ENCODE data around the gene ANXA5.

ANXA5 gene

DNA sequence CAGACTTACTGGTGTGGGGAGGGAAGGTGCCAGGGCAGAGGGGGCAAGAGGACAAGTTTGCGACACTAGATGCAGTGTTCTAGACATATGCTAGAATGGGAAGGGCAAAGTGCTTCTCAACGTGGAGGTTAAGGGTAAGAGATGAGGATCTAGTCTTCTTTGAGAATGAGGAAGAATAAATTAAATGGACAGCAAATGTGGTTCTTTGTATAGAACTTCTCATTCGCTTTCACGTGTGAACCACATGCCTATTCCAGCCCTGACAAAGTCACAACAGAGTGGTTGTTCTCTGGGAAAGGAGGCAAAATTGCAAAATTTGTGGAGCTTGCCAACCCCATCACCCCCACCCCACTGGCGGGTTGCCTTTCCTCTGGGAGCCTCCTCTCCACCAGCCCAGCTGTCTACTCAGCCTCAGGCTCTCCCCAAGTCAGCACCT is 1.5 kb upstream of the ANXA5 start:
- H3K27me3 ChIP-seq (ENCODE audit: control insufficient read depth in 3 of 3, insufficient read depth in 3 of 3, low read depth in 1 of 3, low read length in 3 of 3) = no peaks in the 10 kb centered on the region
- no peak overlapping the region for H3K4me2 ChIP-seq (ENCODE audit: insufficient read depth, low read length, poor library complexity, severe bottlenecking)
- H4K91ac ChIP-seq (ENCODE audit: low read depth, low read length, poor library complexity) = no peak overlapping the region
- H3K79me1 ChIP-seq (ENCODE audit: low read depth, low read length) = no peaks in the 10 kb centered on the region
- H2BK120ac ChIP-seq (ENCODE audit: low read depth, low read length) = no peak overlapping the region
- no peak overlapping the region for H2BK12ac ChIP-seq (ENCODE audit: low read length)
- no peak overlapping the region for H3K4ac ChIP-seq (ENCODE audit: low read length)
- no peak for DNase-seq (ENCODE audit: low spot score)
- H3K4me3 ChIP-seq (ENCODE audit: low read length in 2 of 2) = no peak overlapping the region
- H3K14ac ChIP-seq (ENCODE audit: low read length) = no peak overlapping the region
- no peak overlapping the region for H3K23ac ChIP-seq (ENCODE audit: low read depth, low read length, poor library complexity)
- no peak overlapping the region for H2AK5ac ChIP-seq (ENCODE audit: low read depth, low read length)
- no peak overlapping the region for H2BK15ac ChIP-seq (ENCODE audit: low read length)
- no peak overlapping the region for H3K27ac ChIP-seq (replicated peaks; ENCODE audit: low read length)
- peaks cover 0 to 8% of the 10 kb centered on the region in 2 donors for H3K9me3 ChIP-seq (replicated peaks in 1 of 2; ENCODE audit: control insufficient read depth in 2 of 2, insufficient read depth in 1 of 2, low read depth in 1 of 2, low read length in 2 of 2)
- H2BK5ac ChIP-seq (ENCODE audit: low read length) = no peak overlapping the region
- H2AFZ ChIP-seq (ENCODE audit: low read length) = no peak overlapping the region
- peaks cover 0 to 7% of the 10 kb centered on the region in 2 donors for H3K4me1 ChIP-seq (ENCODE audit: control insufficient read depth in 2 of 2, insufficient read depth in 1 of 2, low read depth in 1 of 2, low read length in 2 of 2)
- H3K18ac ChIP-seq (ENCODE audit: low read length) = no peak overlapping the region
- WGBS, 2 donors (ENCODE audit: extremely low coverage in 2 of 2, insufficient read length in 2 of 2, insufficient replicate concordance in 1 of 2) = no CpG with 5 or more reads among the region's 5 CpGs
- H3K9ac ChIP-seq (ENCODE audit: low read depth, low read length, poor library complexity) = no peak overlapping the region
- peaks cover 0 to 14% of the 10 kb centered on the region in 2 donors for H3K36me3 ChIP-seq (replicated peaks in 1 of 2; ENCODE audit: control insufficient read depth in 2 of 2, insufficient read depth in 2 of 2, low read length in 2 of 2)
- H4K8ac ChIP-seq (ENCODE audit: low read depth, low read length) = no peak overlapping the region

- H2AK5ac ChIP-seq (ENCODE audit: low read depth, low read length) = no peak overlapping the region
- no peak overlapping the region for H3K23ac ChIP-seq (ENCODE audit: low read depth, low read length, poor library complexity)
- H3K4ac ChIP-seq (ENCODE audit: low read length) = no peak overlapping the region
- H3K4me1 ChIP-seq (ENCODE audit: control insufficient read depth in 2 of 2, insufficient read depth in 1 of 2, low read depth in 1 of 2, low read length in 2 of 2) = peaks cover 0 to 7% of the 10 kb centered on the region in 2 donors
- no peak overlapping the region for H3K18ac ChIP-seq (ENCODE audit: low read length)
- H3K14ac ChIP-seq (ENCODE audit: low read length) = no peak overlapping the region
- peaks cover 0 to 8% of the 10 kb centered on the region in 2 donors for H3K9me3 ChIP-seq (replicated peaks in 1 of 2; ENCODE audit: control insufficient read depth in 2 of 2, insufficient read depth in 1 of 2, low read depth in 1 of 2, low read length in 2 of 2)
- no peak overlapping the region for H2BK12ac ChIP-seq (ENCODE audit: low read length)
- H2AFZ ChIP-seq (ENCODE audit: low read length) = peak overlapping the region; percentile 97
- no peak overlapping the region for H3K9ac ChIP-seq (ENCODE audit: low read depth, low read length, poor library complexity)
- no peak overlapping the region for H2BK120ac ChIP-seq (ENCODE audit: low read depth, low read length)
- peaks cover 0 to 19% of the 10 kb centered on the region in 2 donors for H3K36me3 ChIP-seq (replicated peaks in 1 of 2; ENCODE audit: control insufficient read depth in 2 of 2, insufficient read depth in 2 of 2, low read length in 2 of 2)
- no peak overlapping the region for H4K91ac ChIP-seq (ENCODE audit: low read depth, low read length, poor library complexity)
- peak overlapping the region in 1 of 2 donors; percentile 92 for H3K4me3 ChIP-seq (ENCODE audit: low read length in 2 of 2)
- DNase-seq (ENCODE audit: low spot score) = no peak
- no peak overlapping the region for H3K27ac ChIP-seq (replicated peaks; ENCODE audit: low read length)
- H2BK5ac ChIP-seq (ENCODE audit: low read length) = no peak overlapping the region
- H3K27me3 ChIP-seq (ENCODE audit: control insufficient read depth in 3 of 3, insufficient read depth in 3 of 3, low read depth in 1 of 3, low read length in 3 of 3) = no peaks in the 10 kb centered on the region
- no peaks in the 10 kb centered on the region for H3K79me1 ChIP-seq (ENCODE audit: low read depth, low read length)
- no peak overlapping the region for H2BK15ac ChIP-seq (ENCODE audit: low read length)
- no peak overlapping the region for H4K8ac ChIP-seq (ENCODE audit: low read depth, low read length)
- H3K4me2 ChIP-seq (ENCODE audit: insufficient read depth, low read length, poor library complexity, severe bottlenecking) = peak overlapping the region; percentile 61
- no CpG with 5 or more reads among the region's 9 CpGs for WGBS, 2 donors (ENCODE audit: extremely low coverage in 2 of 2, insufficient read length in 2 of 2, insufficient replicate concordance in 1 of 2)
Observed at GRCh38 chr4:121697564-121697963, 784 bp upstream of the ANXA5 start.

- peak overlapping the region; percentile 57 for H3K27ac ChIP-seq (replicated peaks; ENCODE audit: low read length)
- WGBS, 2 donors (ENCODE audit: extremely low coverage in 2 of 2, insufficient read length in 2 of 2, insufficient replicate concordance in 1 of 2) = no CpG with 5 or more reads among the region's 26 CpGs
- DNase-seq (ENCODE audit: low spot score) = no peak
Observed at GRCh38 chr4:121696170-121696580, 605 bp downstream of the ANXA5 start.

GRCh38 chr4:121693886-121694285 is 2.9 kb downstream of the ANXA5 start:
- no peak overlapping the region for H4K8ac ChIP-seq (ENCODE audit: low read depth, low read length)
- peaks cover 2% of the 10 kb centered on the region for H3K79me1 ChIP-seq (ENCODE audit: low read depth, low read length)
- no peak overlapping the region for H2AK5ac ChIP-seq (ENCODE audit: low read depth, low read length)
- H3K9me3 ChIP-seq (replicated peaks in 1 of 2; ENCODE audit: control insufficient read depth in 2 of 2, insufficient read depth in 1 of 2, low read depth in 1 of 2, low read length in 2 of 2) = peaks cover 0 to 3% of the 10 kb centered on the region in 2 donors
- H3K36me3 ChIP-seq (replicated peaks in 1 of 2; ENCODE audit: control insufficient read depth in 2 of 2, insufficient read depth in 2 of 2, low read length in 2 of 2) = peaks cover 0 to 38% of the 10 kb centered on the region in 2 donors
- no peak overlapping the region for H3K9ac ChIP-seq (ENCODE audit: low read depth, low read length, poor library complexity)
- H3K23ac ChIP-seq (ENCODE audit: low read depth, low read length, poor library complexity) = no peak overlapping the region
- no peak overlapping the region for H3K4me3 ChIP-seq (ENCODE audit: low read length in 2 of 2)
- H3K27ac ChIP-seq (replicated peaks; ENCODE audit: low read length) = no peak overlapping the region
- no CpG with 5 or more reads among the region's 4 CpGs for WGBS, 2 donors (ENCODE audit: extremely low coverage in 2 of 2, insufficient read length in 2 of 2, insufficient replicate concordance in 1 of 2)
- no peak overlapping the region for H2BK12ac ChIP-seq (ENCODE audit: low read length)
- H2AFZ ChIP-seq (ENCODE audit: low read length) = no peak overlapping the region
- H4K91ac ChIP-seq (ENCODE audit: low read depth, low read length, poor library complexity) = no peak overlapping the region
- H2BK15ac ChIP-seq (ENCODE audit: low read length) = no peak overlapping the region
- no peaks in the 10 kb centered on the region for H3K27me3 ChIP-seq (ENCODE audit: control insufficient read depth in 3 of 3, insufficient read depth in 3 of 3, low read depth in 1 of 3, low read length in 3 of 3)
- DNase-seq (ENCODE audit: low spot score) = no peak
- H2BK5ac ChIP-seq (ENCODE audit: low read length) = no peak overlapping the region
- H3K18ac ChIP-seq (ENCODE audit: low read length) = no peak overlapping the region
- no peak overlapping the region for H3K4me2 ChIP-seq (ENCODE audit: insufficient read depth, low read length, poor library complexity, severe bottlenecking)
- no peak overlapping the region for H3K4ac ChIP-seq (ENCODE audit: low read length)
- H3K14ac ChIP-seq (ENCODE audit: low read length) = no peak overlapping the region
- no peak overlapping the region for H2BK120ac ChIP-seq (ENCODE audit: low read depth, low read length)
- H3K4me1 ChIP-seq (ENCODE audit: control insufficient read depth in 2 of 2, insufficient read depth in 1 of 2, low read depth in 1 of 2, low read length in 2 of 2) = peaks cover 5 to 16% of the 10 kb centered on the region in 2 donors

More at GRCh38 chr4:121696170-121696580, 605 bp downstream of the ANXA5 start:
- Histone ChIP-seq H3K18ac (ENCODE audit: low read length) (peak overlapping the region; percentile 95), H3K4me2 (ENCODE audit: insufficient read depth, low read length, poor library complexity, severe bottlenecking) (peak overlapping the region; percentile 61), H3K79me1 (ENCODE audit: low read depth, low read length) (no peaks in the 10 kb centered on the region), H4K8ac (ENCODE audit: low read depth, low read length) (no peak overlapping the region), H3K4ac (ENCODE audit: low read length) (no peak overlapping the region), H3K27me3 (ENCODE audit: control insufficient read depth in 3 of 3, insufficient read depth in 3 of 3, low read depth in 1 of 3, low read length in 3 of 3) (no peaks in the 10 kb centered on the region), H2AFZ (ENCODE audit: low read length) (peak overlapping the region; percentile 97), H3K4me1 (ENCODE audit: control insufficient read depth in 2 of 2, insufficient read depth in 1 of 2, low read depth in 1 of 2, low read length in 2 of 2) (peaks cover 0 to 7% of the 10 kb centered on the region in 2 donors), H4K91ac (ENCODE audit: low read depth, low read length, poor library complexity) (no peak overlapping the region), H3K14ac (ENCODE audit: low read length) (no peak overlapping the region), H2BK12ac (ENCODE audit: low read length) (peak overlapping the region; percentile 41), H3K36me3 (replicated peaks in 1 of 2; ENCODE audit: control insufficient read depth in 2 of 2, insufficient read depth in 2 of 2, low read length in 2 of 2) (peaks cover 0 to 31% of the 10 kb centered on the region in 2 donors), H3K4me3 (ENCODE audit: low read length in 2 of 2) (peak overlapping the region; percentile 92 to 96), H3K23ac (ENCODE audit: low read depth, low read length, poor library complexity) (no peak overlapping the region), H3K9me3 (replicated peaks in 1 of 2; ENCODE audit: control insufficient read depth in 2 of 2, insufficient read depth in 1 of 2, low read depth in 1 of 2, low read length in 2 of 2) (no peaks in the 10 kb centered on the region), H2AK5ac (ENCODE audit: low read depth, low read length) (no peak overlapping the region), H2BK5ac (ENCODE audit: low read length) (no peak overlapping the region), H2BK120ac (ENCODE audit: low read depth, low read length) (no peak overlapping the region), H2BK15ac (ENCODE audit: low read length) (peak overlapping the region; percentile 75), H3K9ac (ENCODE audit: low read depth, low read length, poor library complexity) (peak overlapping the region; percentile 88)

All from neuronal stem cell (in vitro differentiated cells).